Dermis microvascular lymphatic vessel endothelial cell (primary cell): ENCODE results near the gene ANGPTL7. TPM values are rescaled to one million over a fixed set of nuclear protein-coding genes. Genes with fewer than 3 reads are reported as not detected.

Source experiments
- DNase-seq, 2 donors: peaks; one replicate each; pipeline versions ENCODE4 v3.0.0 to v3.0.0-alpha.2; 2010; ENCODE audit warnings: low read depth in 2 of 2
- total RNA-seq: library from RNA; depleted of rRNA; stranded (reverse); fragments of >200 nt; gene quantifications from 2 replicates; pipeline ENCODE4 v1.2.1, GENCODE V29; 2014

ANGPTL7 gene
- total RNA-seq, 1 donor from 2014 or later: not detected

DNA sequence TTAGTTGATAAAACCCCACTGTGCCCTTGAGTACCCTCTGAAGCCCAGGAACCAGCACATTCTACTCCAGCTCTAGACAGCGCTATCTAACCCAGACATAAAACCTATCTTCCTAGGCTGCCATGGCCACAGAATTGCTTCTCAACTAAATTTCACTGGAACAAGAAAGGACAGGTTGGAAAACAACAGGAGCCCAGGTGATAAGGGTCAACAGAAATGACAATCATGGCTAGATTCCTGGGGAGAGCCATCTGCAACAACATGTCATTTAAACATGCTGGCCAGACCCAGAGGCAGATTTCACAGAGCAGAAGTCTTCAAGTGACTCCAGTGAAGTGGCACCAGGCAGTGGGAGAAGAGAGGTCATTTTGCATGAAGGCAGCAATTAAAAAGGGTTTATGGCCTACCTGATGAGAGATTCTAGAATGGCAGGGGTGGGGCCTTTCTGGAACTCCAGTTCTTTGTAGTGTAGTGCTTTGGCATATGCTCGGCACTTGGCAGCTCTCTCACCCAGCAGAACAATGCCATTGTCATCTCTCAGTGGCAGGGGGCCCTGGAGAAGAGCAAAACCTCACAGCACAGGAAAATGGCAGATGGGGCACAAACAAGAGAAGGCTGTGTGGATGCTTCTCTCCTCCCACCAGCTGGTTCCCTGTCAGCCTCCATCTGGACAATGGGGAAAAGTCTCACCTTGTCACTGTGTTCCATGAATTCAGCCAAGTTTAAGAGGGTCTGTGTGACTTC lies 9.9 kb downstream of the ANGPTL7 start:
- no peak for DNase-seq

DNA sequence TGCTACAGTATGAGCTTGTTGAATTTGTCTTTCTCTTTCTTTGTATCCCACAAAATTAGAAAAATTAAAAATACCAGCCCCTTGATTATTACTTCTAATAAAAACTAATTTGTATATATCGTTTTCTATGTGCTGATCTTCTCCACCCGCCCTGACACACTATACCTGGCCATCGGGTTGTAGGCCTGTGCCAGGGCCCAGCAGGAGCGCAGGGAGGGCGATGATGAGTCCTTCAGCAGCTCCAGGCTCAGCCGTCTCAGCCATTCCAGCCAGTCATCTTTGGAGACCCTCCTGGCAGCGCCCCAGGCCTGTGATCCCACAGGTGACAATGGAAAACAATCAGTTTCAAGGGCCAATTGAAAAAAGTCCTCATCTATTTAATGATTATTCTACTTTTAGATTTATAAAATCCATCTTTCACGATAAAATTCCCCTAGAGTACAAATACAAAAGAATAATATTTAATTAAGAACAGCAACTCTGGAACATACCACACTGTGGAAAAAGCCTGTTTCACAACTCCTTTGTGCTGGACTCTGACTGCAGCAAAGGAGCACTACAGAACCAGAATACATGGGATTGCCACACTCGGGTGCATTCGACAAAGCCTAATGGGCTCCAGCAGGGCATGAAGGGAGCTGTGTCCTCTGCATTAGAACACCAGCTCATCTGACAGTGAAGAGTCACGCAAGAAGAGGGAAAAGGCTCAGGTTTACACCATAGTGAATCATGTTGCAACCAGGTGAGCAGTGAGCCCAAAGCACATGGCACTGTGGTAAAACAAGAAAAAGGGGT lies 15.4 kb downstream of the ANGPTL7 start:
- DNase-seq: no peak

DNA sequence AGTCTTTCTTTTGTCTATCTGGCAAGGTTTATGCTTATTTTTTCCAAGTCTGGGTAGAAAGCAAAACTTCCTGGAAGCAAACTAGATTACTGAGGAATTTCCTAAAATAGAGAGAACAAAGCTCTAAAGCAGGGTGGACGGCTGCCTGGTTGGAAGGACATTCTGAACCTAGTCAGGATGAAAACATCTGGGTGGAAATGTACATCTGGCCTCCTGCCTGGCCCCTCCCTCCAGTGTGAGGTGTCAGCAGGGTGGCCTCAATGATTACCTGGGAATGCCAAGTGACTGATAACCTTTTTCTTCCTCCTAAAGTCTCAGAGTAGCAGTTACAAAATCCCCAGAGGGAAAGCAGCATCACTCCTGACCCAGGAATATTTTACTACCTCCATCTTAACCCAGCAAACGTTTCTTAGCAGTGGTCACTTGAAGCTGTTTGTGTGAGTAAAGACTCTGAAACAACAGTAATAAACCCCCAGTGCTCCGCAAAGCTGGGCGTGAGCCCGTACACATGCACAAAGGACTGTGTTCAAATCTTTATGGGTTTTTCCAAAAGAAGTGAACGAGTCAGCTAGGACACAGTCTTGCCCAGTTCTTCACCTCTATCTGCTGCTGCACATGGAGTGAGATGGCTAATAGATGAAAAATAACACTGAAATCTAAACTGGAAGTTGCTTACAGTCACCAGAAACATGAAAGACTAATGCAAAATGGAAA lies 18.9 kb downstream of the ANGPTL7 start:
- peak in 1 of 2 donors; percentile 5 for DNase-seq

DNA sequence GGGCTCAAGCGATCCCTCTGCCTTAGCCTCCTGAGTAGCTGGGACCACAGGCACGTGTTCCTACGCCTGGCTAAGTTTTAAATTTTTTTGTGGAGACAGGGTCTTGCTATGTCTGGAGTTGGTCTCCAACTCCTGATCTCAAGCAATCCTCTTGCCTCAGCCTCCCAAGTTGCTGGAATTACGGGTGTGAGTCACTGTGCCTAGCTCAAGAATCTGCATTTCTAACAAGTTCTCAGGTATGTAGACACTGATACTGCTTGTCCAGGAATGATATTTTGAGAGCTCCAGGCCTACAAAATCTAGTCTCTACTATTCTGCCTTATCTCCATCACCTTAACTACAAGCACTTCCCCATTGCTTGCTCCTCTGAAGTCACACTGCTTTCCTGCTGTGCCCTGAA lies 22.3 kb downstream of the ANGPTL7 start:
- DNase-seq: no peak

DNA sequence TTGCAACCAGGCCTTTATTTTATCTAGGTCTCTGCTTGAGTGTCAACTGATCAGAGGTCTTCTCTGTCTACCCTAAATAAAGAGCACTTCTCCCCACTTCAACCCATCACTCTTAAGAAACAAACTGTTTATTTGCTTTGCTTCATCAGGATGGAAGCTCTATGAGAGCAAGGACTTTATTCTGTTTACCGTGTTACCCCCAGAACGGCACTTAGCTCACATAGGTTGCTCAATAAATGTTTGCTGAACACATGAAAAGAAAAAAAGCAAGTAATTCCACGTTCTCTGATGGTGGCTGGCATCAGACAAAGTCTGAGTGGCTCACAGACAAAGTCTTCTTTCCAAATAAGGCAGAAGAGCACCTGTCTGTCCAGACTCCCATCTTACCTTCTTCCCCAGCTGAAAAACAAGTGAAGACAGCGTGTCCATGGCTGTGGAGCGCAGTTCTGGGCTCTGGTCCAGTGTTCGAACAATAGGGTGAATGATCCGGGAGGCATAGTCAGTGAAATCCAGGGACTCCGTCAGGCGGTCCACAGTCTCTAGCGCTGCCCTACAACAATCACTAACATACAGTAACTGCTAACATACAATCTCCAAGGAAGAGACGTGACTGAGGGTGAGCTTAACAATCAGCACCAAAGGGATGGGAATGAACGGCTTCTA lies 22.9 kb downstream of the ANGPTL7 start:
- no peak for DNase-seq

DNA sequence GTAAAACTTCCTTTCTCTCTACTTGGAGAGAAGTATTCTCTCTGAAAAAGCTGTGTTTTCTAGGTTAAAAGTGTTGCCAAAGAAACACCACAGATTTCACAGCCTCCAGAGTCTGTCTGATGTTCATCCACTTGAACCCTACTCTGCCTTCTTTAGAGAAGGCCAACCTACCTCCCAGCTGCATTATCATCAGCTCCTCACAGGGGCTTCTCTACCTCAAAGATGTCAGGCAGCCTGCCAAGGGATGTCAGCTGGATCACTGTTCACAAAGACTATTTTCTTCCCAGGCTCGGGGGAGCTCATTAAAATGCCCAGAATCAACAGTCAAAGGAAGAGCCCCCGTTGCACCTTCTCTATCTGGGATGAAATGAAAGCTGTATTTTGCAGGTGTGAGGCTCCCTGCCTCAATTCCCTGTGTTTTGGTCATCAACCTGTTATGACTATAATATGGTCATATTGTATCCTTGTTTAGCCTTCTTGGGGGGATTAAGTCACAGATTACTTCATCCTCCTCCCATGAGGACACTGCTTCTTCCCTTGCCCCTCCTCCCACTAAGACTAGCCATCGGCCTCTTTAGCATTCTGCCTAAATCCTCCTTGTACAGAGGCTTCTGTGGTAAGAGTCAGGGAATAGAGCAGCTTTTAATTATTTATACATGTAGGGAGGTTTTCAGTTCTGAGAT lies 25.7 kb downstream of the ANGPTL7 start:
- DNase-seq: no peak

DNA sequence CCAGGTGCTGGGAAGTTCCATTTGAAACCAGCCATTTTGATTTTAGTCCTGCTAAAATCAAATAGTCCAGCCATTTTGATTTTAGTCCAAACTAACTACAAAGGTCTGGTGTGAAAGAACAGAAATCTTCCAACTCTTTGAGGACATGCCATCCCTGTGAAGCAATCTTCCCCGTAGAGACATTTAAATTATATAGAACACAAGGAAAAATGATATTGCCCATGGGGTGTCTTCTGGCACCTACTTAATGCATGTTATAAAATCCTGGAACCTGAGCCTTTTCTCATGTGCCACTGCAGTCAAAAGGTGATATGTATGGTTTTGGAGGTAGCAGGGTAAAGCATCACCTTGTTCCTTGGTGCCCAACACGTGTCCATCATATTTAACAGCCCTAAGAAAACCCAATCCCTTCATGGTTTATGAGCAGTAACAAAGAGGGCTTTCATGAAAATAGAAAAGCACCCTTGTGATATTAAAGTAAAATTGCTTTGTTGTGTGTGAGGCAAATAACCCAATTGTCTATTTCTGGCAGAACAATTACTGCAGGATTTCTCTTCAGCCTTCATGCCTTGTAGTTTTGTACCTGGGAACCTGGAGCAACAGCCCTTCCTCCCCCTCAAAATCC lies 26.3 kb downstream of the ANGPTL7 start:
- DNase-seq: no peak

DNA sequence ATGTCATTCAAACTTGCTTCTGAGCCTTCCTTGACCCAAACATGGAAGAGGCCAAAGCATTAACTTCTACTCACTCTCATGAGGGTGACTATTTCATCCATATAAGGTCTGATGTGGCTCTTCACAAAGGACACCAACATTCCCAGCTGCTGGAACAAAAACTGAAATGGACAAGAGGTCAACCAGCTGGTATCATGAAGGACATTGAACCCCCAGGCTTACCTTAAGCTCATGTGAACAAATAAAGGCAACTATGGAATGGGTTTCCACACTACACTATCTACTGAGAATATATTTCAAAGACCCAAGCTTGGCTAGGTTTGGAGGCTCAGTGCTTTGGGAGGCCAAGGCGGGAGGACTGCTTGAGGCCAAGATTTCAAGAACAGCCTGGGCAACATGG lies 26.9 kb downstream of the ANGPTL7 start:
- DNase-seq: no peak

DNA sequence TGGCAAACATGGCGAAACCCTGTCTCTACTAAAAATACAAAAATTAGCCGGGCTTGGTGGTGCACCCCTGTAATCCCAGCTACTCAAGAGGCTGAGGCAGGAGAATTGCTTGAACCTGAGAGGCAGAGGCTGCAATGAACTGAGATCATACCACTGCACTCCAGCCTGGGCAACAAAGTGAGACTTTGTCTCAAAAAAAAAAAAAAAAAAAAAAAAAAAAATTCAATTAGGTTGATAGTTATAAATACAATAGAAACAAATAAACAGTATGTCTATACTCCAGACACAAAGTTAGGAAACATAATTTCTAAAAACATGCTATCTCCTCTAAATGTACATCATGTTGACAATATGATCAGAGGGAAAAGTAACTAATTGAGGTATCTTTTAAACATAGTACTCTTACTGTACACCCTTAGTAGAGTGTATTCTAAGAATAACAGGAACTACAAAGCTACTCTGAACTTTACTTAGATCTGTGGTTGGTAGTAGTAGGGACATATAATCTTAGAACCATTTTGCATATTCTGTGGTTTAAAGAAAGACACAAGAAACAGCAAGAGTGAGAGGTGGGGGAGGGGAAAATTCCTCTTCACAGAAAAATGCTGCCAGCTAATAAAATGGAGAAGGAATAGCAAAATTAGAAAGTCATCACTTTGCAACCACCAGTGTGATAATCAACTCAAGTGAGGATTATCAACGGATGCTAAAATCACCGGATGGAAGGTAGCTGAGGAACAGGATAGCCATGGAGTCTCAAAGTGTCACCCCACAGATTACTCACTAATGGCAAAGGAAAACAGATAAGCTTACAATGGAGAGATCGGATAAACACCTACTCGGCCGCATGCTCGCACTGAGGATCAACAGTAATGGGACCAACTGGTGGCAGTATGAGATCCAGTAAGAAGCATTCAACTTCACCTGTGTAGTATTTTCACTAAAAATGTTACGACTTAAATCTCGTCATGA lies 38.2 kb downstream of the ANGPTL7 start:
- no peak for DNase-seq

DNA sequence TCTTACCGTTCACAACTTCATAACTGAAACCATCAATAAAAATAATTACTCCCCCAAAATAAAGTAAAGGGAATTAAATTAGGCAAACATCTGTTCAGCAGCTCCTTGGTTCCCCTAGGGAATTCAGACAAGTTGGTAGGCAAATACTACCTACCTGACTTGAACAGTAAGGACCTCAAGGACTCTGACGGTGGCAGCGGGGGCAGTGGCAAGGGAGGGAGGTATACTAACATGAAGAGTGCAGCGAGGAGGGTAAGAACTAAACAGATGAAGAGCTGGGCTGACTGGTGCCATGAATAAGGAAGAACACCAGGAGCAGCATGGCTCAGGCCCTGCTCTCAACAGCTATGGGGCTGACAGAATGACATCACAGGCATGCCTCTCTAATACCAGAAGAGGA lies 40.0 kb downstream of the ANGPTL7 start:
- no peak for DNase-seq

DNA sequence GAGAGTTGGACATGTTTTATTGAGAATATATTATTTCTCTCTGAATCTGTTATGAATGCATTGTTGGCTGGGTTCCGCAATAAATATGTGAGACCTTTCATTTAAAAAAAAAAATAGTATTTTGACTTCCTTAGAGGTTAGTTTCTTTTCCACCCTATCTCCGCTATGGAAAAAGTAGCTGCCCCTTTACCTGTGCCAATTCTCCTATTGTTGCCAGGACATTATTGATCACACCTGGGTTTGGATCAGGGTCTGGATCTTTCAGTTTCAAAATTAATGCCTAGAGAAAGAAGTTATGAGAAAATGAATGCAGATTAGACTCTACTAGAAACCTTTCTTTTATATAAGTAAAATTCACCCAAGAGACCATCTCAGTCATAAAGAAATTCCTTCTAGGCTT lies 44.1 kb downstream of the ANGPTL7 start:
- DNase-seq: no peak

DNA sequence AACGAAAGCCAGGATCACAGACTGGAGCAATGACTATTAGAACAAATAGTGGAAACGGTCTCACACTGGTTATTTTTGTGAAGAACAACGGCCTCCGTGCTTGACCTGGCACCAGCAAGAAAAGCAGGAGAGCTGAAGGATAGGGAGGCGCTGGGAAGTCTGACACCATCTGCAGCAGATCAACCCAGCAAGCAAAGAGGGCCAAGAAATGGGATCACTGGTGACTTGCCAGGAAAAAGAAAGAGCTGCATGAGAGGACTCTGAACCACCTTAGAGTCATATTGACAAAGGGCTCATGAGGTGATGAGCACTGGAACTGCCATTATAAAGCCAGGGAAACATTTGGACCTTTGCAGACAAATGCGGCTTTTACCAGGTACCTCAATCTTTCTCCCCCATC lies 48.2 kb downstream of the ANGPTL7 start:
- DNase-seq: no peak

DNA sequence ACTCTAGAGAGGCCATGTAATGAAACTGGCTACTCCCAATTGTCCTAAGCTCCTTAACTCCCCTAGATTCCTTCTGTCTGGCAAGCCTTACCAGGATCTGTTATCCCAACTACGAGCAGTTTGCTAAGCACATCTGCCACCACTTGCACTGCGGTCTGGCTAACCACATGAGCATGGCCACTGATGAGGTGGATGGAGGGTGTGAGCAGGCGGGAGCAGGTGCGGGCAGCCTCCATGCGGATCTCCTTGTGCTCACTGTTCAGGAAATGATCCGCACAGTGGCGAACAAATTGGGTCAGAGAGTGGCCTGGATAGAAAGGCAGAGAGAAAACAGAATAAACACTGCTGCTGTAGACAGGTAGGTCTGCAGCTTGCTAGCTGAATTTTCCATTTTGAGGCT lies 49.2 kb downstream of the ANGPTL7 start:
- no peak for DNase-seq

DNA sequence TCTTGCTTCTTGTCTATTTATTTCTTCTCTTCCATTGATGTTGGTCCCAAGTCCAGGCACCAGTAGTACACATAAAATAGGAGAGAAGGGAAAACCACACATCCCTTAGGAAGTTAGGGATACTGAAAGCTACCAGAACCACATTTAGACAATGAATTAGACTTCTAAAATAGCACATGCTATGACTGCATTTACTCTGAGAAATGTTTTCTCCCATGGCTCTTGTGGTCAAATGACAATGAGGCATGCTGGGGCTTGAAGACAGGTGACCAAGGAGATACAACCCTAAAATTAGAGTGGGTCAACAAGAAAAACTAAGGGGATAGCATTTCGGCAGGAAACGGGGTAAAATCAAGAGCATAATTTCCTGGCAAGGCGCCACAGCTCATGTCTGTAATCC lies 56.1 kb downstream of the ANGPTL7 start:
- DNase-seq: no peak

Other genes starting within 250 kb of the ANGPTL7 start
- gene TARDBP, start 176.7 kb upstream of the ANGPTL7 start, total RNA-seq: 85.6 and 93.4 TPM in 2 replicates
- not detected in 2 replicates for gene MASP2, start 142.1 kb upstream of the ANGPTL7 start, total RNA-seq
- 7.6 and 17.2 TPM in 2 replicates for gene SRM, start 129.3 kb upstream of the ANGPTL7 start, total RNA-seq
- 40.2 and 43.3 TPM in 2 replicates for gene EXOSC10, start 89.5 kb upstream of the ANGPTL7 start, total RNA-seq
- 37.5 and 62.8 TPM in 2 replicates for gene MTOR, start 73.2 kb downstream of the ANGPTL7 start, total RNA-seq
- gene UBIAD1, start 83.8 kb downstream of the ANGPTL7 start, total RNA-seq: 6.9 and 15.2 TPM in 2 replicates